ENCODE results near the gene BPTF. TPM values are rescaled to one million over a fixed set of nuclear protein-coding genes. Genes with fewer than 3 reads are reported as not detected.
"Not testable (repeated sequence)": the region's sequence is repeated elsewhere in the genome, so short reads cannot be mapped to it uniquely, and the experiment has no call there.

The BPTF gene
- polyA plus RNA-seq, 3 donors, result 106 to 132 (median 110) TPM

GRCh38 chr17:67962156-67962555 is 136.9 kb downstream of the BPTF start:
- not testable (repeated sequence) for DNase-seq

GRCh38 chr17:67963145-67963572 is 137.9 kb downstream of the BPTF start:
- peak; percentile 54 for DNase-seq

- DNase-seq, result no peak
Measured at GRCh38 chr17:67970783-67971182, 145.5 kb downstream of the BPTF start.

- no peak for DNase-seq
Measured at GRCh38 chr17:67974185-67974584, 148.9 kb downstream of the BPTF start.

- DNase-seq, result no peak
Measured at GRCh38 chr17:67974598-67975066, 149.3 kb downstream of the BPTF start.

- DNase-seq, result not testable (repeated sequence)
Measured at GRCh38 chr17:67976306-67976705, 151.0 kb downstream of the BPTF start.

- DNase-seq, result no peak
Measured at GRCh38 chr17:67980456-67980855, 155.2 kb downstream of the BPTF start.

- not testable (repeated sequence) for DNase-seq
Measured at GRCh38 chr17:67980883-67981282, 155.6 kb downstream of the BPTF start.

- DNase-seq, result peak; percentile 68
Measured at GRCh38 chr17:67982034-67982640, 156.8 kb downstream of the BPTF start.

- no peak for DNase-seq
Measured at GRCh38 chr17:67982686-67983382, 157.5 kb downstream of the BPTF start.

GRCh38 chr17:67983383-67983688 is 158.0 kb downstream of the BPTF start:
- DNase-seq, result no peak

- DNase-seq, result no peak
Measured at GRCh38 chr17:67990909-67991308, 165.6 kb downstream of the BPTF start.

- DNase-seq, result no peak
Measured at GRCh38 chr17:67992548-67993152, 167.3 kb downstream of the BPTF start.

- DNase-seq, result peak; percentile 83
Measured at GRCh38 chr17:67993153-67993997, 168.1 kb downstream of the BPTF start.

GRCh38 chr17:67993998-67994361 is 168.7 kb downstream of the BPTF start:
- DNase-seq, result no peak

GRCh38 chr17:67994817-67995569 is 169.7 kb downstream of the BPTF start:
- DNase-seq, result no peak

- no peak for DNase-seq
Measured at GRCh38 chr17:67995570-67996263, 170.4 kb downstream of the BPTF start.

GRCh38 chr17:67996301-67997171 is 171.2 kb downstream of the BPTF start, which contains the start of gene C17orf58:
TSS of gene C17orf58 (minus strand) at chr17:67996469. CDS start at chr17:67996198, 271 bp downstream.
- DNase-seq, result not testable (repeated sequence)

GRCh38 chr17:67998466-67998865 is 173.2 kb downstream of the BPTF start:
- DNase-seq, result no peak

Data from renal pelvis (tissue), 4 donors.